ENCODE measurements around the gene IL4I1.
"Not testable (repeated sequence)": the region's sequence is repeated elsewhere in the genome, so short reads cannot be mapped to it uniquely, and the experiment has no call there.

The IL4I1 gene

GRCh38 chr19:49896863-49897621 lies at the start of gene IL4I1:
Gene IL4I1 (minus strand): TSS chr19:49896887. CDS start chr19:49896160, 727 bp downstream.
- no peak within 1 kb of the TSS for H3K4me3 ChIP-seq (ENCODE audit: low read length)
- no peak for TF ChIP-seq CTCF (conservative IDR thresholded peaks at IDR 0.05; ENCODE audit: low read depth, low read length)
- no peak for DNase-seq (ENCODE audit: low read depth)

GRCh38 chr19:49946415-49946814 lies 49.7 kb upstream of the IL4I1 start:
- no peak for DNase-seq (ENCODE audit: low read depth)
- no peak overlapping the region for H3K4me3 ChIP-seq (ENCODE audit: low read length)
- no peak for TF ChIP-seq CTCF (conservative IDR thresholded peaks at IDR 0.05; ENCODE audit: low read depth, low read length)

- DNase-seq (ENCODE audit: low read depth); H3K4me3 ChIP-seq (ENCODE audit: low read length): not testable (repeated sequence)
These were observed 47.9 kb upstream of the IL4I1 start for GRCh38 chr19:49944567-49944966.

GRCh38 chr19:49940482-49940791 lies 43.8 kb upstream of the IL4I1 start:
- DNase-seq (ENCODE audit: low read depth): no peak
- TF ChIP-seq CTCF (conservative IDR thresholded peaks at IDR 0.05; ENCODE audit: low read depth, low read length): no peak
- H3K4me3 ChIP-seq (ENCODE audit: low read length): no peak overlapping the region

- no peak for DNase-seq (ENCODE audit: low read depth)
- no peak overlapping the region for H3K4me3 ChIP-seq (ENCODE audit: low read length)
- peak; percentile 16 for TF ChIP-seq CTCF (conservative IDR thresholded peaks at IDR 0.05; ENCODE audit: low read depth, low read length)
These were observed 43.2 kb upstream of the IL4I1 start for GRCh38 chr19:49939721-49940481.

GRCh38 chr19:49938662-49939061 lies 42.0 kb upstream of the IL4I1 start:
- DNase-seq (ENCODE audit: low read depth): no peak
- TF ChIP-seq CTCF (conservative IDR thresholded peaks at IDR 0.05; ENCODE audit: low read depth, low read length): no peak
- no peak overlapping the region for H3K4me3 ChIP-seq (ENCODE audit: low read length)

GRCh38 chr19:49937750-49938381 lies 41.2 kb upstream of the IL4I1 start:
- peak overlapping the region; percentile 21 for H3K4me3 ChIP-seq (ENCODE audit: low read length)
- peak; percentile 95 for TF ChIP-seq CTCF (conservative IDR thresholded peaks at IDR 0.05; ENCODE audit: low read depth, low read length)
- DNase-seq (ENCODE audit: low read depth): no peak
